ENCODE measurements around the gene KREMEN1. TPM values are rescaled to one million over a fixed set of nuclear protein-coding genes. Genes with fewer than 3 reads are reported as not detected.

Gene KREMEN1
- total RNA-seq, 1 experiment from 2014 or later, result 2.4 TPM

GRCh38 chr22:29083933-29084591 lies 11.2 kb downstream of the KREMEN1 start:
- Histone ChIP-seq H3K9me3 (no peaks in the 10 kb centered on the region), H3K36me3 (no peaks in the 10 kb centered on the region), H3K4me3 (no peak overlapping the region), H3K27me3 (no peaks in the 10 kb centered on the region)
- no peak for DNase-seq

GRCh38 chr22:29087012-29087411 lies 14.2 kb downstream of the KREMEN1 start:
- Histone ChIP-seq H3K9me3 (no peaks in the 10 kb centered on the region), H3K36me3 (no peaks in the 10 kb centered on the region), H3K27me3 (no peaks in the 10 kb centered on the region), H3K4me3 (no peak overlapping the region)
- DNase-seq, result no peak

- H3K4me3 ChIP-seq, result no peak overlapping the region
- no peaks in the 10 kb centered on the region for H3K9me3 ChIP-seq
- no peaks in the 10 kb centered on the region for H3K36me3 ChIP-seq
- no peaks in the 10 kb centered on the region for H3K27me3 ChIP-seq
- no peak for DNase-seq
Measured at GRCh38 chr22:29088809-29089208, 16.0 kb downstream of the KREMEN1 start.

GRCh38 chr22:29089507-29089906 lies 16.7 kb downstream of the KREMEN1 start:
- Histone ChIP-seq H3K27me3 (no peaks in the 10 kb centered on the region), H3K4me3 (no peak overlapping the region), H3K36me3 (no peaks in the 10 kb centered on the region), H3K9me3 (no peaks in the 10 kb centered on the region)
- no peak for DNase-seq

- H3K9me3 ChIP-seq, result no peaks in the 10 kb centered on the region
- DNase-seq, result no peak
- no peak overlapping the region for H3K4me3 ChIP-seq
- no peaks in the 10 kb centered on the region for H3K36me3 ChIP-seq
- H3K27me3 ChIP-seq, result no peaks in the 10 kb centered on the region
Measured at GRCh38 chr22:29090039-29090438, 17.2 kb downstream of the KREMEN1 start.

GRCh38 chr22:29092243-29092642 lies 19.4 kb downstream of the KREMEN1 start:
- no peaks in the 10 kb centered on the region for H3K27me3 ChIP-seq

GRCh38 chr22:29093030-29093429 lies 20.2 kb downstream of the KREMEN1 start:
- Histone ChIP-seq H3K4me3 (no peak overlapping the region), H3K27me3 (no peaks in the 10 kb centered on the region), H3K9me3 (no peaks in the 10 kb centered on the region), H3K36me3 (no peaks in the 10 kb centered on the region)
- DNase-seq, result no peak

More at GRCh38 chr22:29092243-29092642, 19.4 kb downstream of the KREMEN1 start:
- Histone ChIP-seq H3K9me3 (no peaks in the 10 kb centered on the region), H3K4me3 (no peak overlapping the region), H3K36me3 (no peaks in the 10 kb centered on the region)
- no peak for DNase-seq

- H3K4me3 ChIP-seq, result no peak overlapping the region
- DNase-seq, result no peak
- H3K27me3 ChIP-seq, result no peaks in the 10 kb centered on the region
- no peaks in the 10 kb centered on the region for H3K36me3 ChIP-seq
- no peaks in the 10 kb centered on the region for H3K9me3 ChIP-seq
Measured at GRCh38 chr22:29093501-29094300, 20.9 kb downstream of the KREMEN1 start.

- H3K9me3 ChIP-seq, result no peaks in the 10 kb centered on the region
- no peak overlapping the region for H3K4me3 ChIP-seq
- no peaks in the 10 kb centered on the region for H3K27me3 ChIP-seq
- DNase-seq, result no peak
- H3K36me3 ChIP-seq, result no peaks in the 10 kb centered on the region
Measured at GRCh38 chr22:29095459-29095858, 22.6 kb downstream of the KREMEN1 start.

- no peak for DNase-seq
Measured at GRCh38 chr22:29096736-29097669, 24.2 kb downstream of the KREMEN1 start.

GRCh38 chr22:29098296-29098695 lies 25.5 kb downstream of the KREMEN1 start:
- no peak for DNase-seq
- H3K27me3 ChIP-seq, result no peaks in the 10 kb centered on the region
- H3K9me3 ChIP-seq, result no peaks in the 10 kb centered on the region
- H3K4me3 ChIP-seq, result no peak overlapping the region
- H3K36me3 ChIP-seq, result no peaks in the 10 kb centered on the region

More at GRCh38 chr22:29096736-29097669, 24.2 kb downstream of the KREMEN1 start:
- Histone ChIP-seq H3K4me3 (no peak overlapping the region), H3K36me3 (no peaks in the 10 kb centered on the region), H3K27me3 (no peaks in the 10 kb centered on the region), H3K9me3 (no peaks in the 10 kb centered on the region)

GRCh38 chr22:29102300-29102699 lies 29.5 kb downstream of the KREMEN1 start:
- no peak overlapping the region for H3K4me3 ChIP-seq
- H3K27me3 ChIP-seq, result no peaks in the 10 kb centered on the region

GRCh38 chr22:29103121-29103520 lies 30.3 kb downstream of the KREMEN1 start:
- H3K27me3 ChIP-seq, result no peaks in the 10 kb centered on the region
- no peaks in the 10 kb centered on the region for H3K36me3 ChIP-seq
- no peak overlapping the region for H3K4me3 ChIP-seq
- no peaks in the 10 kb centered on the region for H3K9me3 ChIP-seq
- DNase-seq, result no peak

More at GRCh38 chr22:29102300-29102699, 29.5 kb downstream of the KREMEN1 start:
- Histone ChIP-seq H3K9me3 (no peaks in the 10 kb centered on the region), H3K36me3 (no peaks in the 10 kb centered on the region)
- DNase-seq, result no peak

- no peaks in the 10 kb centered on the region for H3K9me3 ChIP-seq
- DNase-seq, result no peak
- H3K27me3 ChIP-seq, result no peaks in the 10 kb centered on the region
- no peaks in the 10 kb centered on the region for H3K36me3 ChIP-seq
- no peak overlapping the region for H3K4me3 ChIP-seq
Measured at GRCh38 chr22:29105468-29105867, 32.6 kb downstream of the KREMEN1 start.

GRCh38 chr22:29106839-29107238 lies 34.0 kb downstream of the KREMEN1 start:
- Histone ChIP-seq H3K4me3 (no peak overlapping the region), H3K27me3 (no peaks in the 10 kb centered on the region), H3K36me3 (no peaks in the 10 kb centered on the region), H3K9me3 (no peaks in the 10 kb centered on the region)
- no peak for DNase-seq

- Histone ChIP-seq H3K27me3 (no peaks in the 10 kb centered on the region), H3K36me3 (no peaks in the 10 kb centered on the region), H3K4me3 (no peak overlapping the region), H3K9me3 (no peaks in the 10 kb centered on the region)
- DNase-seq, result no peak
Measured at GRCh38 chr22:29108137-29108536, 35.3 kb downstream of the KREMEN1 start.

- no peaks in the 10 kb centered on the region for H3K27me3 ChIP-seq
- H3K4me3 ChIP-seq, result no peak overlapping the region
- no peaks in the 10 kb centered on the region for H3K9me3 ChIP-seq
- no peaks in the 10 kb centered on the region for H3K36me3 ChIP-seq
- DNase-seq, result no peak
Measured at GRCh38 chr22:29109822-29110221, 37.0 kb downstream of the KREMEN1 start.

All from MG63 (cell line).